ENCODE data around the gene PDZRN4. TPM values are rescaled to one million over a fixed set of nuclear protein-coding genes. Genes with fewer than 3 reads are reported as not detected.

The PDZRN4 gene
- total and polyA plus RNA-seq, 2 of the 4 experiments (the other 2 are of a cell fraction): not detected

GRCh38 chr12:41221491-41221890 is 33.4 kb downstream of the PDZRN4 start:
- no CpG with 5 or more reads among the region's 4 CpGs for WGBS, 2 experiments (ENCODE audit: extremely low coverage in 2 of 2, insufficient read length in 1 of 2)
- no peaks in the 10 kb centered on the region for H4K20me1 ChIP-seq (ENCODE audit: insufficient read depth, low read length)
- TF ChIP-seq SMC3 (IDR thresholded peaks at IDR 0.05; ENCODE audit: low read depth, low read length): no peak
- no peak for TF ChIP-seq CHD1 (IDR thresholded peaks at IDR 0.05; ENCODE audit: low read depth, low read length)
- no peak for TF ChIP-seq CEBPB (IDR thresholded peaks at IDR 0.05; ENCODE audit: low read depth, low read length)
- no peak for TF ChIP-seq NFE2L2 (IDR thresholded peaks at IDR 0.05; ENCODE audit: low read depth, low read length)
- TF ChIP-seq FOS (IDR thresholded peaks at IDR 0.05; ENCODE audit: low read depth, low read length): no peak
- no peak for TF ChIP-seq MXI1 (IDR thresholded peaks at IDR 0.05; ENCODE audit: borderline replicate concordance, low read depth, low read length)
- TF ChIP-seq RFX5 (IDR thresholded peaks at IDR 0.05; ENCODE audit: low read depth, low read length): no peak
- no peak for TF ChIP-seq BHLHE40 (IDR thresholded peaks at IDR 0.05; ENCODE audit: low read depth, low read length)
- TF ChIP-seq RAD21 (IDR thresholded peaks at IDR 0.05; ENCODE audit: low read length): no peak
- TF ChIP-seq RCOR1 (IDR thresholded peaks at IDR 0.05; ENCODE audit: insufficient replicate concordance, low read length): no peak
- no peak for TF ChIP-seq POLR2A (IDR thresholded peaks at IDR 0.05; ENCODE audit: low read depth, low read length)
- TF ChIP-seq MAZ (IDR thresholded peaks at IDR 0.05; ENCODE audit: borderline replicate concordance, low read depth, low read length): no peak
- TF ChIP-seq MAFK (IDR thresholded peaks at IDR 0.05; ENCODE audit: low read depth, low read length): no peak
- TF ChIP-seq USF2 (IDR thresholded peaks at IDR 0.05; ENCODE audit: low read depth, low read length): no peak
- no peak for TF ChIP-seq CTCF (conservative IDR thresholded peaks at IDR 0.05; ENCODE audit: low read depth, low read length)
- TF ChIP-seq ELK1 (IDR thresholded peaks at IDR 0.05; ENCODE audit: borderline replicate concordance, low read depth, low read length): no peak
- no peak overlapping the region for H2AK5ac ChIP-seq (ENCODE audit: low read depth, low read length)
- no peak overlapping the region for H4K91ac ChIP-seq (ENCODE audit: insufficient read depth, low read depth, low read length)
- no peak overlapping the region for H3K4me2 ChIP-seq (ENCODE audit: low read depth, low read length)
- no peak overlapping the region for H3K4ac ChIP-seq (ENCODE audit: low read depth, low read length)
- H3K9ac ChIP-seq (ENCODE audit: low read depth, low read length): no peak overlapping the region
- H3K56ac ChIP-seq (ENCODE audit: extremely low read depth, insufficient read depth, low read length): no peak overlapping the region
- no peak overlapping the region for H3K14ac ChIP-seq (replicated peaks; ENCODE audit: low read depth, low read length)
- no peak overlapping the region for H3K4me3 ChIP-seq (ENCODE audit: insufficient read depth, low read depth, low read length)
- no peaks in the 10 kb centered on the region for H3K9me3 ChIP-seq (ENCODE audit: control insufficient read depth, insufficient read depth, low read length)
- dilution Hi-C loops (cut with HindIII; ENCODE audit: low sequenced_read_pairs, unreplicated experiment) (no loop called here), in situ Hi-C loops (cut with MboI; ENCODE audit: low sequenced_read_pairs) (no loop called here), intact Hi-C loops (cut with micrococcal nuclease) (no loop called here)
- H3K36me3 ChIP-seq (ENCODE audit: control insufficient read depth, insufficient read depth, low read length): no peaks in the 10 kb centered on the region
- H3K27ac ChIP-seq (ENCODE audit: insufficient read depth, low read length): no peak overlapping the region
- no peak overlapping the region for H2BK20ac ChIP-seq (ENCODE audit: low read depth, low read length)
- no peaks in the 10 kb centered on the region for H3K27me3 ChIP-seq (ENCODE audit: control insufficient read depth, insufficient read depth, low read length)
- BruUV-seq (replicated peaks): no TSS peak
- H3K9me1 ChIP-seq (ENCODE audit: insufficient read depth, low read length): no peaks in the 10 kb centered on the region
- H2BK15ac ChIP-seq (ENCODE audit: low read depth, low read length): no peak overlapping the region
- no peak overlapping the region for H2AK9ac ChIP-seq (replicated peaks; ENCODE audit: low read depth, low read length, poor library complexity)
- no peaks in the 10 kb centered on the region for H3K4me1 ChIP-seq (ENCODE audit: control insufficient read depth, insufficient read depth, low read length)
- no peak overlapping the region for H2BK120ac ChIP-seq (ENCODE audit: low read depth, low read length)
- DNase-seq (no peak), ATAC-seq (ENCODE audit: low read depth) (no peak)
- H3K23ac ChIP-seq (ENCODE audit: low read depth, low read length): no peak overlapping the region
- no peak overlapping the region for H2BK5ac ChIP-seq (ENCODE audit: low read depth, low read length, poor library complexity, severe bottlenecking)
- POLR2A ChIA-PET (ENCODE audit: unreplicated experiment): no interaction called here
- no peak overlapping the region for H2AFZ ChIP-seq (replicated peaks; ENCODE audit: low read length, poor library complexity)
- CTCF ChIA-PET: no interaction called here
- no peak overlapping the region for H4K8ac ChIP-seq (ENCODE audit: low read depth in 2 of 2, low read length in 2 of 2)
- H3K79me1 ChIP-seq (ENCODE audit: low read depth in 1 of 2, low read length in 2 of 2): no peaks in the 10 kb centered on the region
- no peak overlapping the region for H3K18ac ChIP-seq (ENCODE audit: low read depth, low read length)
- no peak overlapping the region for H4K5ac ChIP-seq (ENCODE audit: low read depth, low read length)

Data from IMR-90 (cell line).